Uterus (tissue), 4 donors: ENCODE measurements around the gene CSNK1A1L. TPM values are rescaled to one million over a fixed set of nuclear protein-coding genes. Genes with fewer than 3 reads are reported as not detected.
"Not testable (repeated sequence)": the region's sequence is repeated elsewhere in the genome, so short reads cannot be mapped to it uniquely, and the experiment has no call there.

Experiments used
- DNase-seq, 2 donors: peaks; one replicate each; pipeline ENCODE4 v3.0.0-alpha.2; 2019 to 2020
- H3K27ac ChIP-seq, 2 donors: fragments of 200-600 bp; sonication (generic); 1 replicate in 1 of 2; 2 replicates in 1 of 2; pipeline ENCODE4 v1.5.1; 2016 to 2018
- H3K27me3 ChIP-seq, 2 donors: fragments of 200-600 bp; sonication (generic); one replicate each; pipeline ENCODE4 v1.5.1; 2018 to 2019; ENCODE audit warnings: control low read depth in 1 of 2
- H3K36me3 ChIP-seq, 2 donors: fragments of 200-600 bp; sonication (generic); one replicate each; pipeline ENCODE4 v1.5.1; 2019; ENCODE audit warnings: control low read depth in 1 of 2
- H3K4me1 ChIP-seq, 2 donors: fragments of 200-600 bp; sonication (generic); one replicate each; pipeline ENCODE4 v1.5.1; 2018 to 2019; ENCODE audit warnings: control low read depth in 1 of 2
- H3K4me3 ChIP-seq, 2 donors: fragments of 200-600 bp; sonication (generic); 1 replicate in 1 of 2; 2 replicates in 1 of 2; pipeline ENCODE4 v1.5.1; 2018 to 2019; ENCODE audit warnings: mild to moderate bottlenecking in 1 of 2
- H3K9me3 ChIP-seq, 2 donors: fragments of 200-600 bp; sonication (generic); one replicate each; pipeline ENCODE4 v1.5.1; 2019; ENCODE audit warnings: control low read depth in 1 of 2
- POLR2A ChIP-seq, 2 donors: fragments of 450-650 bp; IDR thresholded peaks; one replicate each; pipeline ENCODE4 v1.6.1; 2016; ENCODE audit warnings: antibody characterized with exemption in 2 of 2, mild to moderate bottlenecking in 1 of 2, moderate library complexity in 1 of 2
- intact Hi-C: fragments of 100-400 bp; cut with DNase I; formaldehyde crosslinking; loops from one replicate; pipeline ENCODE4 v1.15.1; 2023; ENCODE audit warnings: low total_unique reads
- total RNA-seq, 4 donors: library from RNA; depleted of rRNA in 3 of 4; stranded (reverse); fragments of >200 nt in 3 of 4; gene quantifications; one replicate each; pipeline versions ENCODE4 v1.1.0 to v1.2.4, GENCODE V29; 2014 to 2023
- TF ChIP-seq, protein P1 (sequence below), 4 experiments: fragments of 200-600 bp in 2 of 4; fragments of 450-650 bp in 2 of 4; sonication (generic) in 2 of 4; IDR thresholded peaks; one replicate each; pipeline ENCODE4 v1.5.1; 2016 to 2019; ENCODE audit warnings: antibody characterized with exemption in 4 of 4, mild to moderate bottlenecking in 2 of 4, moderate library complexity in 1 of 4
- donor health status: DM: yes; HTN: yes; CAD: no.

The CSNK1A1L gene
- total RNA-seq, 4 donors from 2014 or later = not detected

DNA sequence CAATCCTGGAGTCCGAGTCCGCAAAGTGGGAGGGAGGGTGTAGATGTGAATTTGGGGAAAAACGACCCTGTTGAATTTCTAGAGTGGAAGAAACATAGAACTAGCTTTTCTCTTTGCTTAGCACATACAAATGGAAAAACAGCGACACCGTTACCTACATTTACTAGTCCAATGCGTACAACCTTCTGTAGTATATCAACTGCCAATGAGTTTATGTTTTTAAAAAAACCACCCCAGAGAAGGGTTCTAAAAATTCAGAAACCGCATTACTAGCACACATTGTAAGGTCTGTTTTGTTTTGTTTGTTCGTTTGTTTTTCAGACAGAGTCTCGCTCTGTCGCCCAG is 45.6 kb downstream of the CSNK1A1L start:
- peak overlapping the region; percentile 59 to 88 for H3K4me3 ChIP-seq
- no peaks in the 10 kb centered on the region for H3K36me3 ChIP-seq
- TF ChIP-seq POLR2A (IDR thresholded peaks at IDR 0.05) = no peak
- TF ChIP-seq, protein P1, sequence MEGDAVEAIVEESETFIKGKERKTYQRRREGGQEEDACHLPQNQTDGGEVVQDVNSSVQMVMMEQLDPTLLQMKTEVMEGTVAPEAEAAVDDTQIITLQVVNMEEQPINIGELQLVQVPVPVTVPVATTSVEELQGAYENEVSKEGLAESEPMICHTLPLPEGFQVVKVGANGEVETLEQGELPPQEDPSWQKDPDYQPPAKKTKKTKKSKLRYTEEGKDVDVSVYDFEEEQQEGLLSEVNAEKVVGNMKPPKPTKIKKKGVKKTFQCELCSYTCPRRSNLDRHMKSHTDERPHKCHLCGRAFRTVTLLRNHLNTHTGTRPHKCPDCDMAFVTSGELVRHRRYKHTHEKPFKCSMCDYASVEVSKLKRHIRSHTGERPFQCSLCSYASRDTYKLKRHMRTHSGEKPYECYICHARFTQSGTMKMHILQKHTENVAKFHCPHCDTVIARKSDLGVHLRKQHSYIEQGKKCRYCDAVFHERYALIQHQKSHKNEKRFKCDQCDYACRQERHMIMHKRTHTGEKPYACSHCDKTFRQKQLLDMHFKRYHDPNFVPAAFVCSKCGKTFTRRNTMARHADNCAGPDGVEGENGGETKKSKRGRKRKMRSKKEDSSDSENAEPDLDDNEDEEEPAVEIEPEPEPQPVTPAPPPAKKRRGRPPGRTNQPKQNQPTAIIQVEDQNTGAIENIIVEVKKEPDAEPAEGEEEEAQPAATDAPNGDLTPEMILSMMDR (IDR thresholded peaks at IDR 0.05) = no peak
- H3K4me1 ChIP-seq = peaks cover 4 to 7% of the 10 kb centered on the region in 2 donors
- DNase-seq = no peak
- H3K9me3 ChIP-seq = no peaks in the 10 kb centered on the region
- H3K27me3 ChIP-seq = no peaks in the 10 kb centered on the region
- peak overlapping the region; percentile 88 to 92 for H3K27ac ChIP-seq
- intact Hi-C loops = no loop called here

DNA sequence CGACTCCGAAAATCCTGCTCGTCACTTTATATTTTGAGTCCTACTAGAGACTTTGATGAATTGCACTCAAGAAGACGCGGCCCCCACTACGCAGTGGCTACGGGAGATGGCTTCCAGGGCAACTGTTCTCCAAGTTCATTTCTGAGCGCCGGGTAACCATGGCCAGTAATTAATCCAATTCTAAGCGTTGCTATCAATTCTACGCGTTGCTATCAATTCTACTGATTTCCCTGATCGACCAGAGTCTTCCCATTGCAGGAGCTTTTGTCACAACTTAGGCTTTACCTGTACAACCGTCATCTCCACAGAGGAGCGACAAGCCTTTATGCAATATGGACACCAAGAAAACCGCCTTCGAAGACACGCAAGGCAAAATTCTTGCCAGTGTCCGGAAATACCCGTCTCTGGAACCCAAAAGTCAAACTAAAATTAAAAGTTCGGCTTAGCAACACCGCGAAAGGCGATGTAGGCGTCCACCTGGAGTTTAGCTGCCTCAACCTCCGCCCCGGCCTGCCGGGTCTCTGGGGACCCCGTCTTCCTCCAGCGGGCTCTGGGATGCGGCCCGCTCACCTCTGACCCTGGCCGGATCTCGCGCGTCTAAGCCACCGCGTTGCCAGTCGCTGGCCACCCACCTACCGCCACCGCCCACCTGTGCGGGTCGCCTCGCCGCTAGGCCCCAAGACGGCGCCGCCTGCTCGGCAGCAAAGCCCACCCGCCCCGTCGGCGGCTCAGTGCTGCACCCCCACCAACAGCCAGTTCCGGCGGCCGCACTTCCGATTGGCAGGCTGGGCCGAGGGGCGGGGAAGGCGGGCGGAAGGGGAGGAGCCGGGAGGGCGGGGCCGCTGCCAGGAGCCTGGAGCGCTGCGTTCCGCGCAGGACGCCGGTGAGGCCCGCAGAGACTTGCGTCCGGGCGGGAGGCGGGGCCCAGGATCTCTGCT is 46.3 kb downstream of the CSNK1A1L start, which contains the start of gene SUPT20H:
SUPT20H (minus strand) TSS at position 779 of the 938 bp plus-strand sequence. CDS start 8,198 bp downstream, outside the sequence.
- DNase-seq = peak; percentile 89 to 94
- no peaks in the 10 kb centered on the region for H3K27me3 ChIP-seq
- no peaks in the 10 kb centered on the region for H3K9me3 ChIP-seq
- peak within 1 kb of the TSS; percentile 88 to 92 for H3K27ac ChIP-seq
- peaks cover 4 to 7% of the 10 kb centered on the region in 2 donors for H3K4me1 ChIP-seq
- TF ChIP-seq, protein P1 (IDR thresholded peaks at IDR 0.05) = peak in 2 of 4 experiments; percentile 9 to 20
- TF ChIP-seq POLR2A (IDR thresholded peaks at IDR 0.05) = peak; percentile 77 to 86
- intact Hi-C loops = no loop called here
- no peaks in the 10 kb centered on the region for H3K36me3 ChIP-seq
- peak within 1 kb of the TSS; percentile 59 to 88 for H3K4me3 ChIP-seq

DNA sequence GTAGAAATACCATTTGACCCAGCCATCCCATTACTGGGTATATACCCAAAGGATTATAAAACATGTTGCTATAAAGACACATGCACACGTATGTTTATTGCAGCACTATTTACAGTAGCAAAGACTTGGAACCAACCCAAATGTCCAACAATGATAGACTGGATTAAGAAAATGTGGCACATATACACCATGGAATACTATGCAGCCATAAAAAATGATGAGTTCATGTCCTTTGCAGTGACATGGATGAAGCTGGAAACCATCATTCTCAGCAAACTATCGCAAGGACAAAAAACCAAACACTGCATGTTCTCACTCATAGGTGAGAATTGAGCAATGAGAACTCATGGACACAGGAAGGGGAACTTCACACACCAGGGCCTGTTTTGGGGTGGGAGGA is 49.2 kb downstream of the CSNK1A1L start:
- H3K9me3 ChIP-seq, H3K4me3 ChIP-seq, intact Hi-C loops, H3K36me3 ChIP-seq, H3K4me1 ChIP-seq, H3K27ac ChIP-seq, DNase-seq, H3K27me3 ChIP-seq: not testable (repeated sequence)

Other genes with a start within 250 kb of the CSNK1A1L start
- gene SMAD9, start 185.4 kb downstream of the CSNK1A1L start, total RNA-seq = 10 to 100 TPM in 3 of 4 donors, 1 to 10 TPM in 1; 3.6 to 31.0 (median 23.9) TPM
- gene ALG5, start 106.3 kb downstream of the CSNK1A1L start, total RNA-seq = 10 to 100 TPM; 26.2 to 36.6 (median 29.8) TPM
- 10 to 100 TPM; 17.1 to 61.2 (median 49.7) TPM for gene EXOSC8, start 104.9 kb downstream of the CSNK1A1L start, total RNA-seq
- gene SUPT20H, start 46.0 kb downstream of the CSNK1A1L start, total RNA-seq = 100 to 1,000 TPM in 1 of 4 donors, 10 to 100 TPM in 3; 39.7 to 119 (median 88.2) TPM